Testis (tissue), 2 donors: ENCODE results near the gene HES5.

Experiments used
- CTCF ChIP-seq, 3 experiments: fragments of 450-650 bp in 2 of 3; fragments of 200-600 bp in 1 of 3; sonication (generic) in 1 of 3; IDR thresholded peaks; one replicate each; pipeline ENCODE4 v1.5.1; 2016 to 2019; ENCODE audit warnings: antibody characterized with exemption in 3 of 3, mild to moderate bottlenecking in 2 of 3, moderate library complexity in 1 of 3
- POLR2A ChIP-seq: fragments of 450-650 bp; IDR thresholded peaks from one replicate; pipeline ENCODE4 v1.6.1; 2017; ENCODE audit warnings: antibody characterized with exemption, mild to moderate bottlenecking, moderate library complexity

- no peak for TF ChIP-seq POLR2A
- no peak for TF ChIP-seq CTCF (IDR thresholded peaks at IDR 0.05)
These were observed 23.0 kb downstream of the HES5 start for GRCh38 chr1:2506901-2507565.
